GM12878 (cell line): Measurements from ENCODE around the gene GPR34. TPM values are rescaled to one million over a fixed set of nuclear protein-coding genes. Genes with fewer than 3 reads are reported as not detected.

Source experiments
- ATF2 ChIP-seq: IDR thresholded peaks from 2 replicates; pipeline ENCODE4 v1.6.1; 2012; ENCODE audit warnings: low read length, inconsistent platforms
- ATF3 ChIP-seq: IDR thresholded peaks from 2 replicates; pipeline ENCODE4 v1.6.1; 2011; ENCODE audit warnings: low read depth, mild to moderate bottlenecking, low read length, moderate library complexity, borderline replicate concordance; ENCODE audit errors: extremely low read depth
- BACH1 ChIP-seq: fragments of 450-650 bp; IDR thresholded peaks from 2 replicates; pipeline ENCODE4 v1.6.1; 2017; ENCODE audit warnings: mild to moderate bottlenecking, borderline replicate concordance
- CTCF ChIP-seq, 3 experiments: IDR thresholded peaks in 2 of 3; conservative IDR thresholded peaks in 1 of 3; 2 replicates each; pipeline ENCODE4 v1.5.1; 2011; ENCODE audit warnings: low read depth in 3 of 3, low read length in 3 of 3, mild to moderate bottlenecking in 3 of 3, control low read depth in 2 of 3, moderate library complexity in 2 of 3, inconsistent platforms in 1 of 3, mixed read lengths in 1 of 3; ENCODE audit not compliant: control insufficient read depth in 2 of 3, insufficient read depth in 1 of 3; ENCODE audit errors: extremely low read depth in 1 of 3
- E2F8 ChIP-seq: fragments of 450-650 bp; IDR thresholded peaks from 2 replicates; pipeline ENCODE4 v1.6.1; 2018; ENCODE audit warnings: mild to moderate bottlenecking, low read depth, moderate library complexity; ENCODE audit not compliant: partially characterized antibody
- FOXK2 ChIP-seq: fragments of 450-650 bp; IDR thresholded peaks from 2 replicates; pipeline ENCODE4 v1.6.1; 2017; ENCODE audit warnings: mild to moderate bottlenecking, moderate library complexity
- HDGF ChIP-seq: fragments of 450-650 bp; IDR thresholded peaks from 2 replicates; pipeline ENCODE4 v1.6.1; 2016; ENCODE audit warnings: antibody characterized with exemption
- HSF1 ChIP-seq: fragments of 150-350 bp; IDR thresholded peaks from 2 replicates; pipeline ENCODE4 v1.6.1; 2014; ENCODE audit warnings: mild to moderate bottlenecking, low read depth, low read length
- JUNB ChIP-seq: IDR thresholded peaks from 2 replicates; pipeline ENCODE4 v1.6.1; 2016; ENCODE audit warnings: antibody characterized with exemption, mild to moderate bottlenecking
- JUND ChIP-seq: IDR thresholded peaks from 2 replicates; pipeline ENCODE4 v1.6.1; 2012; ENCODE audit warnings: low read depth, mild to moderate bottlenecking, low read length, improper control_type of control experiment, moderate library complexity
- MAX ChIP-seq: IDR thresholded peaks from 2 replicates; pipeline ENCODE4 v1.6.1; 2012; ENCODE audit warnings: low read depth, low read length, improper control_type of control experiment
- MEF2B ChIP-seq: fragments of 450-650 bp; IDR thresholded peaks from 2 replicates; pipeline ENCODE4 v1.6.1; 2018; ENCODE audit warnings: mild to moderate bottlenecking, moderate library complexity; ENCODE audit not compliant: partially characterized antibody, poor library complexity, severe bottlenecking
- MYC ChIP-seq: IDR thresholded peaks from 2 replicates; pipeline ENCODE4 v1.6.1; 2011; ENCODE audit warnings: mild to moderate bottlenecking, low read length, moderate library complexity, inconsistent platforms; ENCODE audit not compliant: insufficient read depth, insufficient replicate concordance, insufficient read length, severe bottlenecking
- NRF1 ChIP-seq: conservative IDR thresholded peaks from 2 replicates; pipeline ENCODE4 v1.6.1; 2011; ENCODE audit warnings: mild to moderate bottlenecking, low read depth, low read length, improper control_type of control experiment
- RAD51 ChIP-seq: fragments of 450-650 bp; IDR thresholded peaks from 2 replicates; pipeline ENCODE4 v1.6.1; 2016; ENCODE audit warnings: moderate library complexity, mild to moderate bottlenecking, inconsistent platforms
- RCOR1 ChIP-seq: conservative IDR thresholded peaks from 2 replicates; pipeline ENCODE4 v1.6.1; 2012; ENCODE audit warnings: low read depth, low read length, improper control_type of control experiment
- RUNX3 ChIP-seq: IDR thresholded peaks from 2 replicates; pipeline ENCODE4 v1.6.1; 2012; ENCODE audit warnings: low read length, inconsistent platforms
- SIX5 ChIP-seq: IDR thresholded peaks from 2 replicates; pipeline ENCODE4 v1.6.1; 2011; ENCODE audit warnings: mild to moderate bottlenecking, low read depth, low read length, moderate library complexity; ENCODE audit not compliant: severe bottlenecking
- SPI1 ChIP-seq: IDR thresholded peaks from 2 replicates; pipeline ENCODE4 v1.6.1; 2011; ENCODE audit warnings: low read depth, mild to moderate bottlenecking, low read length, moderate library complexity, borderline replicate concordance; ENCODE audit not compliant: insufficient read depth
- SUPT20H ChIP-seq: IDR thresholded peaks from 2 replicates; pipeline ENCODE4 v1.6.1; 2011; ENCODE audit warnings: low read depth, mild to moderate bottlenecking, low read length, moderate library complexity, borderline replicate concordance; ENCODE audit not compliant: control insufficient read depth
- ZNF217 ChIP-seq: fragments of 450-650 bp; IDR thresholded peaks from 2 replicates; pipeline ENCODE4 v1.6.1; 2017; ENCODE audit warnings: antibody characterized with exemption, mild to moderate bottlenecking
- ZNF24 ChIP-seq: fragments of 450-650 bp; IDR thresholded peaks from 2 replicates; pipeline ENCODE4 v1.6.1; 2017; ENCODE audit warnings: antibody characterized with exemption, mild to moderate bottlenecking
- polyA plus RNA-seq, 11 experiments: library from polyadenylated mRNA; depleted of rRNA in 4 of 11; unstranded in 6 of 11; stranded (reverse) in 5 of 11; fragments of >200 nt; fragmentation: Nextera tagmentation in 4 of 11; fragmentation: Illumina TruSeq in 1 of 11; extraction: Ambion mirVana in 4 of 11; extraction: Trizol in 1 of 11; gene quantifications; 1 replicate in 1 of 11; 2 replicates in 10 of 11; pipeline versions ENCODE4 v1.2.1 to v1.2.3, GENCODE V29; 2011 to 2016; ENCODE audit warnings: inconsistent platforms in 2 of 11, missing spikeins in 2 of 11, low read depth in 1 of 11
- total RNA-seq, 4 experiments: library from RNA; depleted of rRNA in 3 of 4; stranded (reverse); fragments of >200 nt in 3 of 4; fragmentation: Illumina TruSeq in 1 of 4; extraction: Trizol in 1 of 4; gene quantifications; 2 replicates each; pipeline versions ENCODE4 v1.2.1 to v1.2.3, GENCODE V29; 2013 to 2021

Gene GPR34
- total and polyA plus RNA-seq, 10 of the 15 experiments (the other 5 are each of a cell fraction or from before 2014, with no cell fraction given), result 0.12 to 0.84 (median 0.28) TPM; not detected in 1

- TF ChIP-seq HSF1, result no peak
- no peak for TF ChIP-seq MEF2B
- no peak for TF ChIP-seq NRF1
- TF ChIP-seq SIX5, result no peak
- no peak for TF ChIP-seq SUPT20H
- no peak for TF ChIP-seq MAX
- no peak for TF ChIP-seq MYC
- no peak for TF ChIP-seq SPI1
- TF ChIP-seq ZNF24, result 0 out of 2 replicates have a peak, but pooled peaks have one; percentile 8
- TF ChIP-seq BACH1, result no peak
- TF ChIP-seq RUNX3, result peak; percentile 91
- TF ChIP-seq ATF3, result no peak
- TF ChIP-seq CTCF (IDR thresholded peaks at IDR 0.05 in 2 of 3, conservative IDR thresholded peaks at IDR 0.05 in 1 of 3; ENCODE audit: control insufficient read depth in 2 of 3, extremely low read depth in 1 of 3, insufficient read depth in 1 of 3, low read depth in 3 of 3, low read length in 3 of 3), result no peak
- no peak for TF ChIP-seq RAD51
- no peak for TF ChIP-seq E2F8
- TF ChIP-seq RCOR1, result no peak
- no peak for TF ChIP-seq HDGF
- peak; percentile 81 for TF ChIP-seq JUNB
- TF ChIP-seq ZNF217, result no peak; the same call in 1 of the 2 replicates
- TF ChIP-seq JUND, result 0 out of 2 replicates have a peak, but pooled peaks have one; percentile 15
- no peak for TF ChIP-seq FOXK2
- TF ChIP-seq ATF2, result peak; percentile 63
These were observed 24.3 kb upstream of the GPR34 start (continued) for GRCh38 chrX:41664375-41664901.
